B cell (primary cell): Measurements from ENCODE around the gene SEL1L. TPM values are rescaled to one million over a fixed set of nuclear protein-coding genes. Genes with fewer than 3 reads are reported as not detected.

ENCODE experiments used
- ATAC-seq: fragments of 200-7000 bp; cut with Tn5 transposase; one replicate; pipeline ENCODE4 v1.10.0; 2021; ENCODE audit warnings: low read depth, mild to moderate bottlenecking, moderate number of reproducible peaks, moderate library complexity
- CTCF ChIA-PET: fragments of 350-600 bp; sonication (Branson Sonifier 250); formaldehyde crosslinking; loops from one replicate; lab custom pipeline; 2021; ENCODE audit warnings: antibody characterized with exemption, inconsistent platforms; lab: Charles Lee
- POLR2A ChIA-PET: fragments of 350-600 bp; sonication (Branson Sonifier 250); formaldehyde crosslinking; loops from one replicate; lab custom pipeline; 2021; ENCODE audit warnings: antibody characterized with exemption; lab: Charles Lee
- DNase-seq: peaks from one replicate; pipeline ENCODE4 v3.0.0; 2013
- H2AFZ ChIP-seq: 2 replicates; pipeline ENCODE4 v1.6.1; 2012; ENCODE audit warnings: mild to moderate bottlenecking, low read depth, low read length; ENCODE audit not compliant: insufficient read depth, poor library complexity, severe bottlenecking
- H3K27ac ChIP-seq, 2 donors: 1 replicate in 1 of 2; 2 replicates in 1 of 2; pipeline ENCODE4 v1.5.1; 2012 to 2013; ENCODE audit warnings: low read length in 2 of 2, mild to moderate bottlenecking in 2 of 2, moderate library complexity in 1 of 2
- H3K27me3 ChIP-seq, 4 experiments: fragments of 200-600 bp in 1 of 4; sonication (generic) in 1 of 4; replicated peaks in 1 of 4; 1 replicate in 2 of 4; 2 replicates in 2 of 4; pipeline versions ENCODE4 v1.6.1 to v1.7.0; 2013 to 2016; ENCODE audit warnings: low read length in 3 of 4, mild to moderate bottlenecking in 2 of 4, mixed read lengths in 1 of 4, moderate library complexity in 1 of 4; ENCODE audit not compliant: insufficient read depth in 4 of 4, control insufficient read depth in 3 of 4; ENCODE audit errors: control extremely low read depth in 1 of 4
- H3K36me3 ChIP-seq, 2 experiments: replicated peaks in 1 of 2; 1 replicate in 1 of 2; 2 replicates in 1 of 2; pipeline versions ENCODE4 v1.6.1 to v1.7.1; 2013; ENCODE audit warnings: low read length in 1 of 2; ENCODE audit not compliant: insufficient read depth in 2 of 2, control insufficient read depth in 1 of 2; ENCODE audit errors: control extremely low read depth in 1 of 2, extremely low read depth in 1 of 2
- H3K4me1 ChIP-seq, 2 donors: fragments of 200-600 bp in 1 of 2; sonication (generic) in 1 of 2; 1 replicate in 1 of 2; 2 replicates in 1 of 2; pipeline versions ENCODE4 v1.5.1 to v1.6.1; 2013 to 2017; ENCODE audit warnings: low read length in 2 of 2; ENCODE audit not compliant: control insufficient read depth in 2 of 2, insufficient read depth in 2 of 2
- H3K4me2 ChIP-seq: replicated peaks from 2 replicates; pipeline ENCODE3; 2012; ENCODE audit warnings: mild to moderate bottlenecking, low read depth, low read length; ENCODE audit not compliant: poor library complexity, severe bottlenecking
- H3K4me3 ChIP-seq, 5 experiments: fragments of 200-600 bp in 1 of 5; sonication (generic) in 1 of 5; 1 replicate in 3 of 5; 2 replicates in 2 of 5; pipeline versions ENCODE4 v1.5.1 to v1.7.0; 2011 to 2016; ENCODE audit warnings: low read length in 4 of 5, mild to moderate bottlenecking in 4 of 5, low read depth in 2 of 5, control low read depth in 1 of 5, moderate library complexity in 1 of 5; ENCODE audit not compliant: insufficient read depth in 1 of 5; ENCODE audit errors: control extremely low read depth in 1 of 5, extremely low read depth in 1 of 5
- H3K79me2 ChIP-seq: fragments of 200-600 bp; sonication (generic); one replicate; pipeline ENCODE4 v1.6.0; 2016; ENCODE audit warnings: low read length; ENCODE audit not compliant: control insufficient read depth, insufficient read depth
- H3K9ac ChIP-seq: fragments of 200-600 bp; sonication (generic); 2 replicates; pipeline ENCODE4 v1.6.1; 2017; ENCODE audit warnings: mild to moderate bottlenecking, low read length, moderate library complexity
- H3K9me3 ChIP-seq, 3 donors: one replicate each; pipeline versions ENCODE4 v1.6.1 to v1.7.1; 2013; ENCODE audit warnings: low read length in 2 of 3; ENCODE audit not compliant: control insufficient read depth in 2 of 3, insufficient read depth in 1 of 3; ENCODE audit errors: control extremely low read depth in 1 of 3
- H4K20me1 ChIP-seq: 2 replicates; pipeline ENCODE4 v1.6.0; 2012; ENCODE audit warnings: mild to moderate bottlenecking, low read length; ENCODE audit not compliant: insufficient read depth, control insufficient read depth, poor library complexity, severe bottlenecking
- H3K27ac Mint-ChIP-seq: one replicate; pipeline ENCODE4 v1.8.0; 2021; ENCODE audit warnings: mixed read lengths
- H3K27me3 Mint-ChIP-seq: one replicate; pipeline ENCODE4 v1.8.0; 2021; ENCODE audit warnings: mixed read lengths
- H3K4me1 Mint-ChIP-seq: one replicate; pipeline ENCODE4 v1.8.0; 2021; ENCODE audit warnings: mixed read lengths
- H3K4me3 Mint-ChIP-seq: one replicate; pipeline ENCODE4 v1.8.0; 2021; ENCODE audit warnings: mixed read lengths
- H3K9me3 Mint-ChIP-seq: one replicate; pipeline ENCODE4 v1.8.0; 2022; ENCODE audit warnings: mixed read lengths; ENCODE audit not compliant: insufficient read depth
- CTCF ChIP-seq: fragments of 200-600 bp; IDR thresholded peaks from one replicate; pipeline ENCODE4 v1.8.0; 2022; ENCODE audit warnings: antibody characterized with exemption, mild to moderate bottlenecking
- EZH2 ChIP-seq: IDR thresholded peaks from 2 replicates; pipeline ENCODE4 v1.6.1; 2012; ENCODE audit warnings: borderline replicate concordance, low read depth, mild to moderate bottlenecking, moderate library complexity, low read length; ENCODE audit not compliant: insufficient read depth, poor library complexity, severe bottlenecking
- WGBS: methylation state at CpG from one replicate; pipeline ENCODE4 v1.1.5; 2013; ENCODE audit warnings: missing lambda C conversion rate; ENCODE audit not compliant: insufficient coverage; 5-methylcytosine and 5-hydroxymethylcytosine counted together
- intact Hi-C: fragments of 100-400 bp; cut with micrococcal nuclease; formaldehyde crosslinking; loops from one replicate; pipeline ENCODE4 v1.10.0; 2022
- polyA plus RNA-seq: library from polyadenylated mRNA; depleted of rRNA; stranded (reverse); fragments of >200 nt; gene quantifications from 2 replicates; pipeline ENCODE4 v1.2.3, GENCODE V29; 2012
- total RNA-seq, 2 donors: library from RNA; stranded (reverse); fragments of 120-200 nt in 1 of 2; gene quantifications; 1 replicate in 1 of 2; 2 replicates in 1 of 2; pipeline versions ENCODE4 v1.2.3 to v1.2.4, GENCODE V29; 2013 to 2022

Gene SEL1L
- total and polyA plus RNA-seq, 2 donors (not counting 1 experiment from before 2014, with no cell fraction given), result 7.3 to 50.0 TPM

GRCh38 chr14:81504864-81505263, 28.8 kb downstream of the SEL1L start:
- peaks cover 16 to 69% of the 10 kb centered on the region in 2 experiments for H3K36me3 ChIP-seq
- TF ChIP-seq CTCF, result no peak
- TF ChIP-seq EZH2, result no peak

GRCh38 chr14:81485781-81486180, 47.9 kb downstream of the SEL1L start:
- Histone ChIP-seq H3K4me3 (no peak overlapping the region), H3K27me3 (no peaks in the 10 kb centered on the region), H3K9ac (no peak overlapping the region), H2AFZ (no peak overlapping the region), H3K4me2 (no peak overlapping the region), H3K79me2 (no peaks in the 10 kb centered on the region), H3K27ac (no peak overlapping the region), H3K36me3 (peaks cover 25 to 74% of the 10 kb centered on the region in 2 experiments), H4K20me1 (no peaks in the 10 kb centered on the region), H3K4me1 (no peaks in the 10 kb centered on the region), H3K9me3 (no peaks in the 10 kb centered on the region)
- ChIA-PET CTCF (no interaction called here), POLR2A (no interaction called here)
- no CpG with 5 or more reads among the region's 1 CpG for WGBS
- DNase-seq, result no peak
- ATAC-seq, result no peak
- H3K27ac Mint-ChIP-seq, result no peak overlapping the region
- no peaks in the 10 kb centered on the region for H3K4me1 Mint-ChIP-seq
- intact Hi-C loops, result no loop called here
- no peaks in the 10 kb centered on the region for H3K9me3 Mint-ChIP-seq
- no peak overlapping the region for H3K4me3 Mint-ChIP-seq
- TF ChIP-seq EZH2 (no peak), CTCF (no peak)
- no peaks in the 10 kb centered on the region for H3K27me3 Mint-ChIP-seq

More at GRCh38 chr14:81504864-81505263, 28.8 kb downstream of the SEL1L start:
- no peak for ATAC-seq
- ChIA-PET CTCF (interaction anchor here (1.1 kb wide), 1 partner anchor 41 kb away, joined by 3 read pairs; no protein-coding TSS in a partner anchor), POLR2A (no interaction called here)
- WGBS, result 100% methylated on average over 1 of the region's 2 CpGs
- H3K4me3 ChIP-seq, result no peak overlapping the region
- H3K9ac ChIP-seq, result no peak overlapping the region
- H3K4me3 Mint-ChIP-seq, result no peak overlapping the region
- no peaks in the 10 kb centered on the region for H3K4me1 ChIP-seq
- no peak overlapping the region for H3K27ac Mint-ChIP-seq
- H4K20me1 ChIP-seq, result peaks cover 9% of the 10 kb centered on the region
- H3K9me3 Mint-ChIP-seq, result no peaks in the 10 kb centered on the region
- intact Hi-C loops, result no loop called here
- H3K4me2 ChIP-seq, result no peak overlapping the region
- H3K27me3 Mint-ChIP-seq, result no peaks in the 10 kb centered on the region
- no peaks in the 10 kb centered on the region for H3K9me3 ChIP-seq
- H3K27me3 ChIP-seq, result no peaks in the 10 kb centered on the region
- peaks cover under 1% of the 10 kb centered on the region for H3K4me1 Mint-ChIP-seq
- H3K79me2 ChIP-seq, result peaks cover 12% of the 10 kb centered on the region
- no peak for DNase-seq
- no peak overlapping the region for H2AFZ ChIP-seq
- no peak overlapping the region for H3K27ac ChIP-seq
